Upper lobe of left lung (tissue), 6 donors: ENCODE measurements around the gene SOX8. TPM values are rescaled to one million over a fixed set of nuclear protein-coding genes. Genes with fewer than 3 reads are reported as not detected.
A peak's percentile ranks its signal among the peaks of the same experiment; 100 is the strongest.

Experiments used
- ATAC-seq, 2 donors: fragments of 200-7000 bp; cut with Tn5 transposase; one replicate each; pipeline ENCODE4 v1.9.1; 2022; ENCODE audit warnings: mild to moderate bottlenecking in 2 of 2, moderate library complexity in 2 of 2; ENCODE audit not compliant: low FRiP score in 2 of 2
- DNase-seq, 2 donors: peaks; one replicate each; pipeline ENCODE4 v3.0.0-alpha.2; 2019 to 2020
- H3K27ac ChIP-seq, 4 donors: fragments of 200-600 bp; sonication (generic); one replicate each; pipeline ENCODE4 v1.5.1; 2016 to 2019
- H3K27me3 ChIP-seq, 4 donors: fragments of 200-600 bp; sonication (generic); one replicate each; pipeline ENCODE4 v1.5.1; 2017 to 2019
- H3K36me3 ChIP-seq, 4 donors: fragments of 200-600 bp; sonication (generic); one replicate each; pipeline ENCODE4 v1.5.1; 2016 to 2019
- H3K4me1 ChIP-seq, 4 donors: fragments of 200-600 bp; sonication (generic); one replicate each; pipeline ENCODE4 v1.5.1; 2018 to 2019
- H3K4me3 ChIP-seq, 4 donors: fragments of 200-600 bp; sonication (generic); one replicate each; pipeline ENCODE4 v1.5.1; 2017 to 2019; ENCODE audit warnings: mild to moderate bottlenecking in 2 of 4, moderate library complexity in 1 of 4
- H3K9me3 ChIP-seq, 4 donors: fragments of 200-600 bp; sonication (generic); one replicate each; pipeline ENCODE4 v1.5.1; 2018 to 2019
- CTCF ChIP-seq, 6 experiments: fragments of 450-650 bp in 4 of 6; fragments of 200-600 bp in 2 of 6; sonication (generic) in 2 of 6; IDR thresholded peaks; one replicate each; pipeline ENCODE4 v1.5.1; 2016 to 2019; ENCODE audit warnings: antibody characterized with exemption in 6 of 6
- EP300 ChIP-seq, 4 donors: sonication (generic); formaldehyde crosslinking; IDR thresholded peaks; one replicate each; pipeline ENCODE4 v1.5.1; 2017; ENCODE audit warnings: antibody characterized with exemption in 4 of 4, control low read depth in 2 of 4
- POLR2A ChIP-seq, 4 donors: fragments of 450-650 bp; IDR thresholded peaks; one replicate each; pipeline ENCODE4 v1.5.1; 2016 to 2017; ENCODE audit warnings: antibody characterized with exemption in 4 of 4, mild to moderate bottlenecking in 2 of 4
- POLR2AphosphoS5 ChIP-seq, 2 donors: sonication (generic); formaldehyde crosslinking; IDR thresholded peaks; one replicate each; pipeline ENCODE4 v1.5.1; 2017; ENCODE audit warnings: antibody characterized with exemption in 2 of 2
- WGBS, 2 donors: methylation state at CpG; one replicate each; pipeline ENCODE4 v1.1.5; 2017 to 2018; 5-methylcytosine and 5-hydroxymethylcytosine counted together
- total RNA-seq, 6 donors: library from RNA; depleted of rRNA in 4 of 6; stranded (reverse); fragments of >200 nt in 4 of 6; gene quantifications; one replicate each; pipeline versions ENCODE4 v1.1.0 to v1.2.1, GENCODE V29; 2016 to 2021
- donor health status: DM: no; HTN: no; CAD: no; lungs with moderate emphysema.
- donor health status: DM: no; HTN: yes; CAD: no; lungs with severe emphysema.

SOX8 gene
- total RNA-seq, 6 donors from 2014 or later, result 0.14 to 1.1 (median 0.57) TPM

DNA sequence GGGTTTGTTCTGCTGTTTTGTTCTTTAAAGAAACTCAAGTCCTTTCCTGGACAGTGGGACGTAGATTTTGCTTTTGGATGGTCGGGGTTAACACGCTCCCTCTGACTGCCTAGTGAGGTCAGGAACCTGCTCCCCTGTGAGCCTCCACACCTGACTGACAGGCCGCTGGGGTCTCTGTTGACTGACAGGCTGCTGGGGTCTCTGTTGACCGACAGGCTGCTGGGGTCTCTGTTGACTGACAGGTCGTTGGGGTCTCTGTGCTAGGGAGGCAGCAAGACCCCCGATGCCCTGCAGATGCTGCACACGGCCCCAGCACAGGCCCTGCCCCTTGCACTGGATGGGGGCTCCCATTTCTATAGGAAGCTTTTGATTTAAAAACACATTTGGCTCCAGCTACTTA, 44.3 kb upstream of the SOX8 start:
- peaks cover 0 to 22% (median 11%) of the 10 kb centered on the region in 4 donors for H3K36me3 ChIP-seq
- H3K27ac ChIP-seq, result no peak overlapping the region
- 75 to 89% methylated on average over 8 of the region's 8 CpGs for WGBS, 2 donors
- no peaks in the 10 kb centered on the region for H3K4me1 ChIP-seq
- H3K4me3 ChIP-seq, result no peak overlapping the region
- H3K9me3 ChIP-seq, result peaks cover 0 to 8% (median 0%) of the 10 kb centered on the region in 4 donors
- DNase-seq (no peak), ATAC-seq (no peak)
- no peaks in the 10 kb centered on the region for H3K27me3 ChIP-seq
- no peak for TF ChIP-seq EP300 (IDR thresholded peaks at IDR 0.05)
- TF ChIP-seq CTCF (IDR thresholded peaks at IDR 0.05), result no peak
- no peak for TF ChIP-seq POLR2A (IDR thresholded peaks at IDR 0.05)
- TF ChIP-seq POLR2AphosphoS5 (IDR thresholded peaks at IDR 0.05), result no peak

DNA sequence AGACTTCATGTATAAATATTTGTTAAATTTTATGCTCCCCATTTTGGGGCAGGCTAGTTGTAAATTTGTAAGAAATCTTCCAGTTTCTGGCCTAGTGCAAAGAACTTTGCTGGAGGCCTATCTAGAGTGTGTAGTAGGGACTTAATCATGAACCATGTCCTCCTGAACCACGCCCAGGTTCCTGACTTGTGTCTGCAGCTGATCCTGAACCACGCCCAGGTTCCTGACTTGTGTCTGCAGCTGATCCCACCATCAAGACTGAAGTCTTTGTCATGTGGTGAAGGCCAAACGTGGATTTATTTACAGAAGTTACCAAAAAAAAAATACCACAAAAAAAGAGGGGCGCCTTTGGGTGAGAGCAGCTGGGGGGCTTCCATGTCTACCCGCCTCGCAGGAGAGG, 43.8 kb upstream of the SOX8 start:
- no peak for DNase-seq

DNA sequence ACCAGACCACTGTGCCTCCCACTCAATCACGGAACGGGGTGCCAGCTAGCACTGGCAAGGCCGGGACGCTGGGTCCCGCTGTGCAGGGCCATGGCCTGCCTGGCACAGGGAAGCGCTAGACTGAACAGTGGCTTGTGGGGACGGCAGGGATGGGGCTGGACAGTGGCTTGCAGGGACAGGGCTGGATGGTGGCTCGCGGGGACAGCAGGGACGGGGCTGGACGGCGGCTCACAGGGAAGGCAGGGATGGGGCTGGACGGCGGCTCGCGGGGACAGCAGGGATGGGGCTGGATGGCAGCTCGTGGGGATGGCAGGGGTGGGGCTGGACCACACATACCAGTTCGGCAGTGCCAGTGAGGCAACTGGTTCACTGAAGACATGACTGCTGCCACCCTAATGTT, 43.4 kb upstream of the SOX8 start:
- peaks cover 0 to 18% (median 7%) of the 10 kb centered on the region in 4 donors for H3K36me3 ChIP-seq
- no peak overlapping the region for H3K27ac ChIP-seq
- TF ChIP-seq CTCF (IDR thresholded peaks at IDR 0.05) (no peak), POLR2AphosphoS5 (IDR thresholded peaks at IDR 0.05) (no peak), EP300 (IDR thresholded peaks at IDR 0.05) (no peak), POLR2A (IDR thresholded peaks at IDR 0.05) (no peak)
- no peaks in the 10 kb centered on the region for H3K4me1 ChIP-seq
- H3K4me3 ChIP-seq, result no peak overlapping the region
- WGBS, 2 donors, result 95% methylated on average over 18 of the region's 18 CpGs
- DNase-seq, result no peak
- no peaks in the 10 kb centered on the region for H3K27me3 ChIP-seq
- ATAC-seq, result no peak
- peaks cover 0 to 11% (median 0%) of the 10 kb centered on the region in 4 donors for H3K9me3 ChIP-seq

More for the DNA sequence above, 43.8 kb upstream of the SOX8 start:
- H3K9me3 ChIP-seq, result peaks cover 0 to 11% (median 0%) of the 10 kb centered on the region in 4 donors
- TF ChIP-seq POLR2AphosphoS5 (IDR thresholded peaks at IDR 0.05) (no peak), POLR2A (IDR thresholded peaks at IDR 0.05) (no peak), CTCF (IDR thresholded peaks at IDR 0.05) (no peak), EP300 (IDR thresholded peaks at IDR 0.05) (no peak)
- 87 to 91% methylated on average over 6 of the region's 6 CpGs for WGBS, 2 donors
- H3K4me3 ChIP-seq, result no peak overlapping the region
- no peak for ATAC-seq
- H3K27me3 ChIP-seq, result no peaks in the 10 kb centered on the region
- peaks cover 0 to 21% (median 9%) of the 10 kb centered on the region in 4 donors for H3K36me3 ChIP-seq
- no peak overlapping the region for H3K27ac ChIP-seq
- no peaks in the 10 kb centered on the region for H3K4me1 ChIP-seq

DNA sequence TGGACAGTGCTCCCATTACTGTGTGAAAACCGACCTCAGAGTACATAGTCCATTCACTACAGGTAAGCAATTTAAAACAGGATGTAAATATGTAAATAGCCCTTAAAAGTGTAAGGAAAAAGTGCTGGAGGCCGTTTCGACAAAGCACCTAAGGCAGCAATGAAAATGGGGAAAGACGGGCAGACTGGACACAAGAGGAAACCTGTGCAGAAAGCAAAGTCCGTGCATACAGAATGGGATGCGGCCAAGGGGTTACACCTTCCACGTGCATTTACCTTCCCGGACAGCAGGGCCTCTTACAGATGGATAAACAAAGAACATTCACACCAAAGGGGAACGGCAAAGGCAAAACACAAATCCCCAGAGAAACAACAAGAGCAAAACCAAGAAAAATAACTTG, 42.8 kb upstream of the SOX8 start:
- 82 to 89% methylated on average over 9 of the region's 9 CpGs for WGBS, 2 donors
- peaks cover 0 to 12% (median 4%) of the 10 kb centered on the region in 4 donors for H3K36me3 ChIP-seq
- H3K27ac ChIP-seq, result no peak overlapping the region
- no peak overlapping the region for H3K4me3 ChIP-seq
- DNase-seq (no peak), ATAC-seq (no peak)
- H3K27me3 ChIP-seq, result no peaks in the 10 kb centered on the region
- peaks cover 0 to 11% (median 0%) of the 10 kb centered on the region in 4 donors for H3K9me3 ChIP-seq
- H3K4me1 ChIP-seq, result no peaks in the 10 kb centered on the region
- TF ChIP-seq POLR2A (IDR thresholded peaks at IDR 0.05) (no peak), CTCF (IDR thresholded peaks at IDR 0.05) (no peak), POLR2AphosphoS5 (IDR thresholded peaks at IDR 0.05) (no peak), EP300 (IDR thresholded peaks at IDR 0.05) (no peak)

GRCh38 chr16:939311-939710, 42.3 kb upstream of the SOX8 start:
- peaks cover 0 to 11% (median 0%) of the 10 kb centered on the region in 4 donors for H3K9me3 ChIP-seq
- H3K36me3 ChIP-seq, result peaks cover 0 to 10% (median 3%) of the 10 kb centered on the region in 4 donors
- no peak overlapping the region for H3K27ac ChIP-seq
- peak in 1 of 2 donors; percentile 17 for ATAC-seq
- no peaks in the 10 kb centered on the region for H3K27me3 ChIP-seq
- 95 to 98% methylated on average over 22 to 27 of the region's 27 CpGs for WGBS, 2 donors
- H3K4me3 ChIP-seq, result no peak overlapping the region
- DNase-seq, result no peak
- H3K4me1 ChIP-seq, result no peaks in the 10 kb centered on the region
- no peak for TF ChIP-seq EP300 (IDR thresholded peaks at IDR 0.05)
- no peak for TF ChIP-seq POLR2AphosphoS5 (IDR thresholded peaks at IDR 0.05)
